Activated effector memory CD4-positive, alpha-beta T cell treated with anti-CD3 and anti-CD28 coated beads, Interleukin-2, amount 50 U/mL, for 16 hours (primary cell): Measurements from ENCODE around the gene TLR9.

Source experiments
- DNase-seq: peaks from one replicate; pipeline ENCODE4 v3.0.0-alpha.2; 2020

TLR9 gene

GRCh38 chr3:52232279-52233107 is 7.0 kb upstream of the TLR9 start:
- DNase-seq = peak; percentile 69

GRCh38 chr3:52231502-52232278 is 6.2 kb upstream of the TLR9 start:
- DNase-seq = peak; percentile 96

GRCh38 chr3:52230889-52231499 is 5.5 kb upstream of the TLR9 start:
- peak; percentile 61 for DNase-seq

GRCh38 chr3:52230461-52230860 is 5.0 kb upstream of the TLR9 start:
- no peak for DNase-seq

GRCh38 chr3:52229656-52230055 is 4.2 kb upstream of the TLR9 start:
- no peak for DNase-seq

GRCh38 chr3:52228751-52229291 is 3.4 kb upstream of the TLR9 start:
- DNase-seq = peak; percentile 58

- DNase-seq = peak; percentile 50
Measured at GRCh38 chr3:52228266-52228665, 2.8 kb upstream of the TLR9 start.

- DNase-seq = peak; percentile 56
Measured at GRCh38 chr3:52227766-52228165, 2.3 kb upstream of the TLR9 start.

- DNase-seq = no peak
Measured at GRCh38 chr3:52227117-52227516, 1.7 kb upstream of the TLR9 start.

- DNase-seq = no peak
Measured at GRCh38 chr3:52226229-52226817, 878 bp upstream of the TLR9 start.

- no peak for DNase-seq
Measured at GRCh38 chr3:52223449-52224408, 1.7 kb downstream of the TLR9 start.

- DNase-seq = no peak
Measured at GRCh38 chr3:52222319-52223221, 2.9 kb downstream of the TLR9 start.

GRCh38 chr3:52221563-52222318 is 3.7 kb downstream of the TLR9 start:
- DNase-seq = peak; percentile 86

- no peak for DNase-seq
Measured at GRCh38 chr3:52221141-52221562, 4.3 kb downstream of the TLR9 start.

- peak; percentile 95 for DNase-seq
Measured at GRCh38 chr3:52220380-52221026, 4.9 kb downstream of the TLR9 start.

GRCh38 chr3:52218937-52219650 is 6.4 kb downstream of the TLR9 start:
- DNase-seq = no peak

- DNase-seq = peak; percentile 71
Measured at GRCh38 chr3:52218454-52218853, 7.0 kb downstream of the TLR9 start.

- DNase-seq = no peak
Measured at GRCh38 chr3:52218026-52218425, 7.4 kb downstream of the TLR9 start.

GRCh38 chr3:52217409-52217805 is 8.0 kb downstream of the TLR9 start:
- DNase-seq = peak; percentile 74
